Measurements from ENCODE around the gene DHX36. TPM values are rescaled to one million over a fixed set of nuclear protein-coding genes. Genes with fewer than 3 reads are reported as not detected.

Gene DHX36
- total RNA-seq, 2 donors from 2014 or later: 40.7 to 51.8 TPM

DNA sequence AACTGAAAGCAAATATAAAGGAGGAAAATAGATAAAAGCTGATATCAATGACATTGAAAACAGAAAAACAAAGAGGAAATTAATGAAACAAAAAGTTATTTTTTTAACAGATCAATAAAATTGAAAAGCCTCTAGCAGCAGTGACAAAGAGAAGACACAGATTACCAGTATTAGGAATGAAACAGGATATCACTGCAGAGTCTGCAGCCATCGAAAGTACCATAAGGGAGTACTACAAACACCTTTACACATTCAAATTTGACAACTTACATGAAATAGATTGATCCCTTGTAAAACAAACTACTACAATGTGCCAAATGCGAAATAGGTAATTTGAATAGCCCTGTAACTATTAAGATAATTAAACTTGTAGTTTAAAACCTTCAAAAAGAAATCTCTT, 24.9 kb upstream of the DHX36 start:
- DNase-seq: no peak
- Histone ChIP-seq H3K9me3 (no peaks in the 10 kb centered on the region), H3K4me3 (no peak overlapping the region), H3K27me3 (no peaks in the 10 kb centered on the region), H3K36me3 (no peaks in the 10 kb centered on the region), H3K27ac (no peak overlapping the region), H3K9ac (ENCODE audit: low read depth in 2 of 2, low read length in 2 of 2) (no peak overlapping the region), H3K4me1 (no peaks in the 10 kb centered on the region)
- intact Hi-C loops (cut with DNase I): no loop called here
- TF ChIP-seq, protein P1, sequence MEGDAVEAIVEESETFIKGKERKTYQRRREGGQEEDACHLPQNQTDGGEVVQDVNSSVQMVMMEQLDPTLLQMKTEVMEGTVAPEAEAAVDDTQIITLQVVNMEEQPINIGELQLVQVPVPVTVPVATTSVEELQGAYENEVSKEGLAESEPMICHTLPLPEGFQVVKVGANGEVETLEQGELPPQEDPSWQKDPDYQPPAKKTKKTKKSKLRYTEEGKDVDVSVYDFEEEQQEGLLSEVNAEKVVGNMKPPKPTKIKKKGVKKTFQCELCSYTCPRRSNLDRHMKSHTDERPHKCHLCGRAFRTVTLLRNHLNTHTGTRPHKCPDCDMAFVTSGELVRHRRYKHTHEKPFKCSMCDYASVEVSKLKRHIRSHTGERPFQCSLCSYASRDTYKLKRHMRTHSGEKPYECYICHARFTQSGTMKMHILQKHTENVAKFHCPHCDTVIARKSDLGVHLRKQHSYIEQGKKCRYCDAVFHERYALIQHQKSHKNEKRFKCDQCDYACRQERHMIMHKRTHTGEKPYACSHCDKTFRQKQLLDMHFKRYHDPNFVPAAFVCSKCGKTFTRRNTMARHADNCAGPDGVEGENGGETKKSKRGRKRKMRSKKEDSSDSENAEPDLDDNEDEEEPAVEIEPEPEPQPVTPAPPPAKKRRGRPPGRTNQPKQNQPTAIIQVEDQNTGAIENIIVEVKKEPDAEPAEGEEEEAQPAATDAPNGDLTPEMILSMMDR (IDR thresholded peaks at IDR 0.05): no peak

DNA sequence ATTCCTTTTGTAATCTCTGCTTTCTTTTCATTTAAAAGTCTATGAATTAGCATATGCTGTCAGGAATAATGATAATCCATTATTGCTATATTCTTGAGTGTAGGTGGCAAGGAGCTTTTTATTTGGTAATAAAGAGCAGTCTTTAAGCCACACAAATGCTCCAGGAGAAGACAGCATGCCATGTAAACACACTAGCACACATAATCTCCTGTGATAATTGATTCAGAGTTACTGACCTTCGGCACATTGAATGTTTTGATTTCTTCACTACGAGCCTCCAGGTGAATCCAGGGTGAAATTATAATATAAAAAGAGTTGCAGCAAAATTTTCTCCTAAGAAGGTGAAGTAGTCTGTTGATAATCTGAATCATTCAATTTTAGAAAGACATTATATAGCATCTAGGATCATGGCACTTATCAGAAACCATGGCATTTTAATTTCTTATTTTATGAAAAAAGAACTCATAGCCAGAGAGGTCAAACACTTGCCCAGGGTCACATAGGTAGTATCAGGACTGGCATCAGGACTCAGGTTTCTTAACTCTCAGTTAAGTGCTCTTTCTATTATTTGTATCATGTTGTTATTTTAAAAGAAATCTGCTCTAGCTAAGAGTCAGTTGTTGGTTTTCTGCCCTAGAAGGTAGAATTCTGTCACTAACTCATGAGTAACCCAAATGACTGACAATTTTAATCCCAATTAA, 21.3 kb upstream of the DHX36 start:
- intact Hi-C loops (cut with DNase I): no loop called here
- Histone ChIP-seq H3K4me3 (no peak overlapping the region), H3K27ac (no peak overlapping the region), H3K9ac (ENCODE audit: low read depth in 2 of 2, low read length in 2 of 2) (no peak overlapping the region), H3K9me3 (no peaks in the 10 kb centered on the region), H3K27me3 (no peaks in the 10 kb centered on the region), H3K4me1 (no peaks in the 10 kb centered on the region), H3K36me3 (no peaks in the 10 kb centered on the region)
- TF ChIP-seq, protein P1 (IDR thresholded peaks at IDR 0.05): no peak
- DNase-seq: no peak

DNA sequence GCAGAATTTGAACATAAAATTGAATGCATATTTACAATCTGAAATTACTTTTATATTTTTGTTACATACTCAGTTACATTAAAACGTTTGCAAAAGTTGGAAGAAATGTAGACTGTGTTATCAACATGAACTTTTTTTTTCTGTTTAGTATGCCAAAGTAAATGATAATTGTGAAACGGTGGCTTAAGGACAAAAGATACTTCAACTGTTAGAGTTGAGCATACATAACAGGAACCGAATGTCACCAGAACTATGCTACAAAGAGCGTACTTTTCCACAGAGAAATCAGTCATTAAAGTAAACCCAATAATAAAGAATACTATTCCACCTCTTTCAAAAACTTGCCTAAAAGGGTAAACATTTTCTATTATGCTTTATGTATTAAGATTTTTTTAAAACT, 14.3 kb upstream of the DHX36 start:
- TF ChIP-seq, protein P1 (IDR thresholded peaks at IDR 0.05): no peak
- no peak overlapping the region for H3K9ac ChIP-seq (ENCODE audit: low read depth in 2 of 2, low read length in 2 of 2)
- no peak overlapping the region for H3K4me3 ChIP-seq
- H3K27me3 ChIP-seq: no peaks in the 10 kb centered on the region
- no peak for DNase-seq
- H3K9me3 ChIP-seq: no peaks in the 10 kb centered on the region
- no peaks in the 10 kb centered on the region for H3K4me1 ChIP-seq
- intact Hi-C loops (cut with DNase I): loop anchor here (10.0 kb wide), 1 partner anchor 986 kb away; no protein-coding TSS in a partner anchor
- no peak overlapping the region for H3K27ac ChIP-seq
- no peaks in the 10 kb centered on the region for H3K36me3 ChIP-seq

DNA sequence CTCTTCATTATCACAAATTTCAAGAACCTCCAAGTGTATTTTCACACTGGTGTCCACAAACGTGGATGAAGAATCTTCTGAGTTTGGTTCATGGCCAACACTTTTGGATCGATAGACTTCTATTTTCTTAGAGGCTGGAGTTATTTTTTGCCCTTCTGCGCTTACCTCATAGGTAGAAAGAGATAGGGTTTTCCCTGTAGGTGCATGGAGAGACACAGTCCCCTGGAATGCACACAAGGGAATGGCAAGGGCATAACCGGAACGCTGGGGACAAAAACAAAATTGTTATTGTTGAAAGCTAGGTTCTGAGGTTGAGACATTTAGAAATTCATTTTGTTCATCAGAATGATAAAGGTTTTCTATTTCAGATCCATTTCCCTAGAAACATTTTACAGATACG, 13.7 kb upstream of the DHX36 start:
- H3K9ac ChIP-seq (ENCODE audit: low read depth in 2 of 2, low read length in 2 of 2): no peak overlapping the region
- H3K4me3 ChIP-seq: no peak overlapping the region
- DNase-seq: no peak
- intact Hi-C loops (cut with DNase I): loop anchor here (10.0 kb wide), 1 partner anchor 987 kb away; no protein-coding TSS in a partner anchor
- H3K4me1 ChIP-seq: no peaks in the 10 kb centered on the region
- H3K36me3 ChIP-seq: no peaks in the 10 kb centered on the region
- H3K27me3 ChIP-seq: no peaks in the 10 kb centered on the region
- no peak overlapping the region for H3K27ac ChIP-seq
- H3K9me3 ChIP-seq: no peaks in the 10 kb centered on the region
- TF ChIP-seq, protein P1 (IDR thresholded peaks at IDR 0.05): no peak

DNA sequence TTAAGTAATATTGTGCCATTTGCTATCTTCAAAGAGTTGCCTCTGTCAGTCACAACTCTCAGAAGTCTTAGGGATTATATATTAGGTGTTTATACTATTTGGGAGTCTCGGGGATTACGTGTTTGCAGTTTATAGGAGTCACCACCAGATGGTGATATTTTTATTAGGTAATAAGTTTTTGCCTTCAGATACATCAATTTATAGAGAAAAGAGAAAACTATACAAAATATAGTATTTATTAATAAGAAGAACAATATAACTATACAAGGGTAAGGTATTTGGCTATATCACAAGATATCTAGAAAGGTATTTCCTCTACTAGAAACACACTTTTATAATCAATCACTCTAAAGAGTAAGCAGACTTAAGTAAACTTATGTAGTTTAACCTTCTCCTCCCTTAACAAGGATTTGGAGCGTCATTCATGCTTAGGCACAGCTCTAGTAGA, 10.7 kb upstream of the DHX36 start:
- no peak overlapping the region for H3K27ac ChIP-seq
- H3K9ac ChIP-seq (ENCODE audit: low read depth in 2 of 2, low read length in 2 of 2): no peak overlapping the region
- intact Hi-C loops (cut with DNase I): loop anchor here (10.0 kb wide), 1 partner anchor 990 kb away; no protein-coding TSS in a partner anchor
- no peak for DNase-seq
- no peaks in the 10 kb centered on the region for H3K27me3 ChIP-seq
- TF ChIP-seq, protein P1 (IDR thresholded peaks at IDR 0.05): peak; percentile 50
- no peaks in the 10 kb centered on the region for H3K4me1 ChIP-seq
- no peaks in the 10 kb centered on the region for H3K36me3 ChIP-seq
- H3K4me3 ChIP-seq: no peak overlapping the region
- H3K9me3 ChIP-seq: no peaks in the 10 kb centered on the region

Data from colonic mucosa (tissue), 4 donors.